Esophagus muscularis mucosa (tissue), 4 donors: ENCODE results near the gene SFSWAP. TPM values are rescaled to one million over a fixed set of nuclear protein-coding genes. Genes with fewer than 3 reads are reported as not detected.

ENCODE experiments used
- DNase-seq: peaks from one replicate; pipeline ENCODE4 v3.0.0-alpha.2; 2017; ENCODE audit errors: extremely low spot score
- H3K27ac ChIP-seq, 4 donors: fragments of 200-600 bp; sonication (generic); replicated peaks in 1 of 4; 1 replicate in 3 of 4; 2 replicates in 1 of 4; pipeline ENCODE4 v1.5.1; 2016 to 2019; ENCODE audit warnings: mild to moderate bottlenecking in 1 of 4
- H3K27me3 ChIP-seq, 4 donors: fragments of 200-600 bp; sonication (generic); one replicate each; pipeline versions ENCODE4 v1.5.1 to v1.6.0; 2016 to 2019
- H3K36me3 ChIP-seq, 4 donors: fragments of 200-600 bp; sonication (generic); one replicate each; pipeline ENCODE4 v1.5.1; 2016 to 2019
- H3K4me1 ChIP-seq, 4 donors: fragments of 200-600 bp; sonication (generic); one replicate each; pipeline ENCODE4 v1.5.1; 2016 to 2019
- H3K4me3 ChIP-seq, 4 donors: fragments of 200-600 bp; sonication (generic); 1 replicate in 2 of 4; 2 replicates in 2 of 4; pipeline ENCODE4 v1.5.1; 2016 to 2019; ENCODE audit warnings: mild to moderate bottlenecking in 4 of 4, moderate library complexity in 1 of 4
- H3K9me3 ChIP-seq, 4 donors: fragments of 200-600 bp; sonication (generic); 1 replicate in 3 of 4; 2 replicates in 1 of 4; pipeline ENCODE4 v1.5.1; 2016 to 2019
- CTCF ChIP-seq, 3 experiments: fragments of 200-600 bp in 2 of 3; fragments of 450-650 bp in 1 of 3; sonication (generic) in 2 of 3; IDR thresholded peaks; one replicate each; pipeline ENCODE4 v1.5.1; 2017 to 2019; ENCODE audit warnings: antibody characterized with exemption in 3 of 3, mild to moderate bottlenecking in 2 of 3, moderate library complexity in 1 of 3
- EP300 ChIP-seq: sonication (generic); formaldehyde crosslinking; IDR thresholded peaks from one replicate; pipeline ENCODE4 v1.6.1; 2017; ENCODE audit warnings: antibody characterized with exemption
- POLR2A ChIP-seq: fragments of 450-650 bp; IDR thresholded peaks from one replicate; pipeline ENCODE4 v1.6.1; 2017; ENCODE audit warnings: antibody characterized with exemption, moderate library complexity, mild to moderate bottlenecking, low read depth
- POLR2AphosphoS5 ChIP-seq, 2 donors: sonication (generic); formaldehyde crosslinking; IDR thresholded peaks; one replicate each; pipeline ENCODE4 v1.6.1; 2017; ENCODE audit warnings: antibody characterized with exemption in 2 of 2
- WGBS: methylation state at CpG from one replicate; pipeline ENCODE4 v1.1.5; 2018; 5-methylcytosine and 5-hydroxymethylcytosine counted together
- intact Hi-C: fragments of 100-400 bp; cut with DNase I; formaldehyde crosslinking; loops from one replicate; pipeline ENCODE4 v1.15.1; 2023
- total RNA-seq, 4 donors: library from RNA; depleted of rRNA; stranded (reverse); fragments of >200 nt; gene quantifications; one replicate each; pipeline versions ENCODE4 v1.1.0 to v1.2.1, GENCODE V29; 2016

Gene SFSWAP
- total RNA-seq, 4 donors from 2014 or later, result 21.7 to 28.2 (median 25.0) TPM

- WGBS, result 33% methylated on average over 8 of the region's 8 CpGs
- no peak for TF ChIP-seq POLR2AphosphoS5 (IDR thresholded peaks at IDR 0.05)
- TF ChIP-seq CTCF (IDR thresholded peaks at IDR 0.05), result no peak
- no peak for TF ChIP-seq EP300
- TF ChIP-seq POLR2A, result no peak
- no peak overlapping the region for H3K27ac ChIP-seq
- DNase-seq, result no peak
- H3K36me3 ChIP-seq, result no peaks in the 10 kb centered on the region
- H3K4me1 ChIP-seq, result no peaks in the 10 kb centered on the region
- intact Hi-C loops, result no loop called here
- peaks cover 0 to 47% (median 0%) of the 10 kb centered on the region in 4 donors for H3K27me3 ChIP-seq
- no peak overlapping the region for H3K4me3 ChIP-seq
- H3K9me3 ChIP-seq, result peaks cover 0 to 14% (median 4%) of the 10 kb centered on the region in 4 donors
Measured at GRCh38 chr12:131671871-131672270, 39.0 kb upstream of the SFSWAP start.

DNA sequence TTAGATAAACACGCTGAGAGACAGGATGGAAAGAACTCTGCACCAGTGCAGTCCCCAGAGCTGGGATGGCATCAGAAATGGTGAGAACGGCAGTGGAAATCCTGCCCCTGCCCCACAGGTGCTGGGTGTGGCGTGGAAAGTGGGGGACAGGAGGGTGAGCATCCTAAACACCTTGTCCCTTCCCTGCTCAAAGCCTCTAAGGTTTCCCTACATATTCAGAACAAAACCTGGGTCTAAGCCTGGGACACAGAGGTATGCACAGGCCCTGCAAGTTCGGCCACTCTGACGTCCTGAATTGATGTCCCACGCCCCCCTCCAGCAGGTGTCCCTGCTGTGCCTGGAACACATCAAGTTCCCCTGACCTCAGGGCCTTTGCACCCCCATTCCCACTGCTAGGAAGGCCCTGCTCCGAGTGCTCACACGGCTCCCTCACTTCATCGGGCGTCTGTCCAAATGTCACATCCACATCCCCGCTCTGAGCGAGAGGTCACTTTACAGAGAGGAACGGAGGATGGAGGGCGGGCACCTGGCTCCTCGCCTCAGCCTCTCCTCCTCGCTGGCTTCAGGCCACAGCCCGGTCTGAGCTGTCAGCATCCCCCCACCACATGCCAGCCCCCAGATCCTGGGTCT, 38.5 kb upstream of the SFSWAP start:
- no peaks in the 10 kb centered on the region for H3K4me1 ChIP-seq
- intact Hi-C loops, result no loop called here
- peaks cover 0 to 49% (median 0%) of the 10 kb centered on the region in 4 donors for H3K27me3 ChIP-seq
- no peak overlapping the region for H3K27ac ChIP-seq
- 54% methylated on average over 17 of the region's 17 CpGs for WGBS
- no peak for DNase-seq
- TF ChIP-seq EP300 (no peak), POLR2A (no peak), POLR2AphosphoS5 (IDR thresholded peaks at IDR 0.05) (no peak), CTCF (IDR thresholded peaks at IDR 0.05) (no peak)
- H3K9me3 ChIP-seq, result peaks cover 0 to 14% (median 4%) of the 10 kb centered on the region in 4 donors
- no peaks in the 10 kb centered on the region for H3K36me3 ChIP-seq
- H3K4me3 ChIP-seq, result no peak overlapping the region

- no peak overlapping the region for H3K27ac ChIP-seq
- no peak overlapping the region for H3K4me3 ChIP-seq
- no peak for TF ChIP-seq CTCF (IDR thresholded peaks at IDR 0.05)
- DNase-seq, result no peak
- H3K36me3 ChIP-seq, result no peaks in the 10 kb centered on the region
- H3K27me3 ChIP-seq, result peaks cover 0 to 53% (median 0%) of the 10 kb centered on the region in 4 donors
- intact Hi-C loops, result no loop called here
- 47% methylated on average over 21 of the region's 24 CpGs for WGBS
- H3K4me1 ChIP-seq, result no peaks in the 10 kb centered on the region
- peaks cover 0 to 14% (median 4%) of the 10 kb centered on the region in 4 donors for H3K9me3 ChIP-seq
Measured at GRCh38 chr12:131672941-131673887, 37.7 kb upstream of the SFSWAP start.

GRCh38 chr12:131673888-131674257, 37.0 kb upstream of the SFSWAP start:
- H3K27ac ChIP-seq, result no peak overlapping the region
- no peaks in the 10 kb centered on the region for H3K4me1 ChIP-seq
- intact Hi-C loops, result no loop called here
- no peak overlapping the region for H3K4me3 ChIP-seq
- H3K36me3 ChIP-seq, result no peaks in the 10 kb centered on the region
- WGBS, result 58% methylated on average over 7 of the region's 7 CpGs
- peaks cover 0 to 60% (median 2%) of the 10 kb centered on the region in 4 donors for H3K27me3 ChIP-seq
- peaks cover 0 to 14% (median 4%) of the 10 kb centered on the region in 4 donors for H3K9me3 ChIP-seq
- TF ChIP-seq POLR2A, result no peak
- TF ChIP-seq EP300, result no peak
- no peak for TF ChIP-seq CTCF (IDR thresholded peaks at IDR 0.05)
- TF ChIP-seq POLR2AphosphoS5 (IDR thresholded peaks at IDR 0.05), result no peak
- DNase-seq, result no peak
